Activated CD8-positive, alpha-beta memory T cell treated with anti-CD3 and anti-CD28 coated beads, Interleukin-2, amount 50 U/mL, for 48 hours (primary cell): Measurements from ENCODE around the gene SCAMP5.

Experiments
- DNase-seq: peaks from one replicate; pipeline ENCODE4 v3.0.0-alpha.2; 2020

The SCAMP5 gene

GRCh38 chr15:74977599-74977998 lies 17.8 kb upstream of the SCAMP5 start:
- no peak for DNase-seq

- DNase-seq = no peak
These were observed 17.3 kb upstream of the SCAMP5 start for GRCh38 chr15:74978077-74978476.

- peak; percentile 76 for DNase-seq
These were observed 16.9 kb upstream of the SCAMP5 start for GRCh38 chr15:74978503-74978902.

GRCh38 chr15:74982183-74982582 lies 13.2 kb upstream of the SCAMP5 start:
- DNase-seq = no peak

- peak; percentile 69 for DNase-seq
These were observed 11.6 kb upstream of the SCAMP5 start for GRCh38 chr15:74983725-74984231.

GRCh38 chr15:74988007-74988800 lies 7.2 kb upstream of the SCAMP5 start:
- DNase-seq = peak; percentile 63

- no peak for DNase-seq
These were observed 5.8 kb upstream of the SCAMP5 start for GRCh38 chr15:74989527-74989926.

GRCh38 chr15:74992619-74993018 lies 2.7 kb upstream of the SCAMP5 start:
- no peak for DNase-seq

- DNase-seq = no peak
These were observed 1.1 kb upstream of the SCAMP5 start for GRCh38 chr15:74994236-74994635.

- DNase-seq = no peak
These were observed 678 bp upstream of the SCAMP5 start for GRCh38 chr15:74994685-74995084.

GRCh38 chr15:74995779-74996765 lies 709 bp downstream of the SCAMP5 start:
- DNase-seq = no peak

- no peak for DNase-seq
These were observed 1.8 kb downstream of the SCAMP5 start for GRCh38 chr15:74997141-74997540.

- DNase-seq = no peak
These were observed 2.2 kb downstream of the SCAMP5 start for GRCh38 chr15:74997543-74997942.

GRCh38 chr15:75001310-75001709 lies 5.9 kb downstream of the SCAMP5 start:
- no peak for DNase-seq

- no peak for DNase-seq
These were observed 7.0 kb downstream of the SCAMP5 start for GRCh38 chr15:75002398-75002797.

- DNase-seq = no peak
These were observed 11.9 kb downstream of the SCAMP5 start for GRCh38 chr15:75007216-75007615.

- no peak for DNase-seq
These were observed 12.9 kb downstream of the SCAMP5 start for GRCh38 chr15:75008221-75008625.

- DNase-seq = no peak
These were observed 13.4 kb downstream of the SCAMP5 start for GRCh38 chr15:75008629-75009326.

GRCh38 chr15:75016431-75016830 lies 21.1 kb downstream of the SCAMP5 start:
- no peak for DNase-seq

GRCh38 chr15:75019916-75020315 lies 24.6 kb downstream of the SCAMP5 start:
- no peak for DNase-seq

GRCh38 chr15:75021341-75021740 lies 26.0 kb downstream of the SCAMP5 start:
- DNase-seq = no peak

- no peak for DNase-seq
These were observed 27.4 kb downstream of the SCAMP5 start for GRCh38 chr15:75022783-75023180.
